GM18873 (cell line): Measurements from ENCODE around the gene RALGDS.

Experiments
- ATAC-seq: cut with Tn5 transposase; IDR thresholded peaks from one replicate; pipeline ENCODE4 v1.9.1; 2021; ENCODE audit warnings: mild to moderate bottlenecking, moderate library complexity, moderate number of reproducible peaks; ENCODE audit not compliant: unreplicated experiment, low FRiP score

Gene RALGDS

DNA sequence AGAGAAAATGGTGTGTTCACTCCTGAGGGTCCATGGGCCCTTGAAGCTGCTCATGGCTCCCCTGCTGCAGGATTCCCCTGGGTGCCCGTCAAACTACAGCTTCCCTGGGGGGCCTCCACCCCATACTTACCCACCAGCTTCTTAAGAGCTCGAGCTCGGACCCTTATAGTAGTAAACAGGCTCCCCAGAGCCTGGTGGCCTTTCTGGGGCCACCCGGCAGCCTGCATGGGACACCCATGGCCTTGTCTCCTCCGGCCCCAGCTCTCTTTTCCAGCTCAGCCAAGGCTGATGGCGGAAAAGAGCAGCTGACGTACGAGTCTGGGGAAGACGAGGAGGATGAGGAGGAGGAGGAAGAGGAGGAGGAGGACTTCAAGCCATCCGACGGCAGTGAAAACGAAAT lies 63.5 kb downstream of the RALGDS start:
- no peak for ATAC-seq

DNA sequence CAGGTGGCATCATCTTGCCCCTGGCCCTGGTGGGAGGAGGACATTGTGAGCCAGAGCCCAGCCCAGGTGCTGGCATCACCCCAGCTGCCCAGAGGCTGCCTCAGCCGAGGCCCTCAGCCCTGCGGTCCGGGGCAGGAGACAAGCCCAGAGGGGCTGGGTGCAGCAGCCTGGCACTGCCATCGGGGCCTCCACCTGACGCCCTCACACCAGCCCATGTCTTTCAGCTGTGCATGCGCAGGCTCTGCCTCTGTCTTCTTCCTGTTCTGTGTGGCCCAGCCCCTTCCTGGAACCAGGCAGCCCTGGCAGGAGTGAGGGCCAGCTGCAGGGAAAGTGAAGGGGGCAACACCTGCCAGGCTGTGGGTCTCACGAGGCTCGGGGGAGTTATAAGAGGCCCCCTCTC lies 64.0 kb downstream of the RALGDS start:
- no peak for ATAC-seq

DNA sequence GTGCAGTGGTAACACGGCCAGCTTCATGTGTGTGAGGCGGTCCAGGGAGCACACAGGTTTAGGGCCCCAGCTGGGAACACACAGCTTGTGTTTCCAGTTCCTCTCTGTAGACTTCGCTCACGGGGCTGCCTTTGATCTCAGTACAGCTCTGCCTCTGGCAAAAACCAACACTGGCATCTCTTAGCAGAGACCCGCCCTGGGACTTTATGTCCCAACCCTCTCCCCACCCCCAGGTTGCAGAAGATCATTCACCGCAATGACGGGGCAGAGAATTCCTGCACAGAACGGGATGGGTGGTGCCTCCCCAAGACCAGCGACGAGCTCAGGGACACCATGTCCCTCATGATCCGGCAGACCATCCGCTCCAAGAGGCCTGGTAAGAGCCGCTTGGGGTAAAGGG lies 64.5 kb downstream of the RALGDS start:
- no peak for ATAC-seq

DNA sequence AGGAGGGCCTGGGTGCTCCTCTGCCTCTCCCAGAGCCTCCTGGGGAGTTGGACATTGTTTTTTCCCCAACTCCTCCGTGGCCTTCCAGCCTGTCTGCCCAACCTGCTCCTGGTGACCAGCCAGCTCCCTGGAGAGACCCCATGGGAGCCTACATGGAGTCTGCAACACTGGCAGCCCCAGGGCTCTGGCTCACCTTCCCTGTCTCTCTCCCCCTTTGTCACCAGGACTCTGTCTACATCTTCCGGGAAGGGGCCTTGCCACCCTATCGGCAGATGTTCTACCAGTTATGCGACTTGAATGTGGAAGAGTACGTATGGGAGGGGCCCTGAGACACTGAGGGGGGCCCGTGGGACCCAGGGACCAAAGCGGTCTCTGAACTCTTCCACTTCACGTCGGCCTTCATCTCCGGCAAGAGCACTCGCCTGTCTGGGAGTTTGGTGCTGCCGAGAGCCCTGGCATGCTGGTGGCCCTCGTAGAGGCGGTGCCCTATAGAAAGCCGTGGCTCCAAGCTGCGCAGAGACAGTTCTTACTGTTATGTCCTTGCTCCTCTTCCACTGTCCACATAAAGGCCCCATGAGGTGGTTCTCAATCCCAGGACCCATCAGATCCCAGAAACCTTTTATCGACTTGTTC lies 65.1 kb downstream of the RALGDS start:
- ATAC-seq, result no peak

DNA sequence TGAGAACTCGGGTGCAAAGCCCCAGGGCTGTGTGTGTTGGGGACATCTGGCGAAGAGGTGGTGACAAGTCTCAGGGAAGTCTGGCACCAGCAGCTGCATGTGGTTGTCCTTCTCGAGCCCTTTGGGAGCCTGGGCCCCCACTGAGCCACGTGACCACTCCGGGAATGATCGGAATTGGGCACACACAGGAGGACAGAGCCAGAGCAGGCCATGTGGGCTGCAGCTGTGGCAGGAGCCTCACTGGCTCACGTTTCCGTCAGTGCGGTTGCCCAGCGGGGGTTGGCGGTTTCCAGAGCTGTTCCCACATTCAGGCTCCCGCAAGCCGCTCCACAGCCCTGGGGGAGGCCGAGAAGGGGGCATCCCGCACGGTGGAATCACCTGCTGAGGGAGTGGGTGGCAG lies 66.1 kb downstream of the RALGDS start:
- no peak for ATAC-seq

DNA sequence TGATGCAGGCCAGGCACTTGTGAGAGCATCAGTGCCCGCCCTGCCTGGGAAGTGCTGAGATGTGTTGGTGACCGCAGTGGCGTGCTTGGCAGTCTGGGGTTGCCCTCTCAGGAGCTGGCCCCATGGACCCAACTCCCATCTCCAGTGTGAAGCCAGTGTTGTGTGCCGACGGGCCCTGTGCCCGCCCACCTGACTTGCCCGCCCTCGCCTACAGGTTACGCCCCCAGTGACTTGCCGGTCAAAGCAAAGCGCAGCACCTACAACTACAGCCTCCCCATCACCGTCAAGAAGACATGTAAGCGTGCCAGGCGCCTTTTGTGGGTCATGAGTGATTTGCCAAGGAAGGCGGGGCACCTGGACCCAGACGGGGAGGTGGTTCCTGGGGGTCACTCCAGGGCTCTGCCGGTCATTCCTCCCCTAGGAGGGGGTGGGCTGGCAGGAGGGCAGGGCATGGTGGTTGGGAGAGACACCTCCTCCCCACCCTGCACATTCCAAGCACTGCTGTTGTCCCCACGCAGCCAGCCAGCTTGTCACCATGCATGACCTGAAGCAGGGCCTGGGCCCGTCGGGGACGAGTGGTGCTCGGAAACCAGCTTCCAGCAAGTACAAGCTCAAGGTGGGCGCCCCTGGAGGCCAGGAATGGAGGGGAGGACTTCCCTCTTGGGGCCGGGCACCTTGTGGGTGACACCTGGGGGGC lies 66.7 kb downstream of the RALGDS start:
- ATAC-seq, result no peak

DNA sequence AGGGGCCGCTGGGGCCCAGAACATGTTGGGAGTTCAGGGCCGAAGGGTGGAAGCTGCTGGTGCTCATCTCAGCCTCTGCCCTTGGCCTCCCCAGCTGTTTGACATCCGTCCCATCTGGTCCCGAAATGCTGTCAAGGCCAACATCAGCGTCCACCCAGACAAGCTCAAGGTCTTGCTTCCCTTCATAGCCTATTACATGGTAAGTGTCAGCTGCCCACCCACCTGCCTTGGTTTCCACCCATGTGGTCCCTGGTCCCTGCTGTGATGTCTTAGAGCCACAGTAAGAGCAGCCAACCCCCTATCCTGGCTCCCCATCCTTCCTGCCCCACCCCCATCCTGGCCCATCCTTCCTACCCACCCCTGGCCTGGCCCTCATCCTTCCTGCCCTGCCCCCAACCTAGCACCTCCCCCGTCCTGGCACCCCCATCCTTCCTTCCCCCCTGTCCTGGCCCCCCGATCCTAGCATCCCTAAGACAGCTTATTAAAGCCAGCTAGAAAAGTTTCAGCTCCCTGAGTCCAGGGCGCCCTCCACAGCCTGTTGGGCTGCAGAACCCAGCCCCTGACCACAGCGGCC lies 69.0 kb downstream of the RALGDS start:
- ATAC-seq, result no peak

DNA sequence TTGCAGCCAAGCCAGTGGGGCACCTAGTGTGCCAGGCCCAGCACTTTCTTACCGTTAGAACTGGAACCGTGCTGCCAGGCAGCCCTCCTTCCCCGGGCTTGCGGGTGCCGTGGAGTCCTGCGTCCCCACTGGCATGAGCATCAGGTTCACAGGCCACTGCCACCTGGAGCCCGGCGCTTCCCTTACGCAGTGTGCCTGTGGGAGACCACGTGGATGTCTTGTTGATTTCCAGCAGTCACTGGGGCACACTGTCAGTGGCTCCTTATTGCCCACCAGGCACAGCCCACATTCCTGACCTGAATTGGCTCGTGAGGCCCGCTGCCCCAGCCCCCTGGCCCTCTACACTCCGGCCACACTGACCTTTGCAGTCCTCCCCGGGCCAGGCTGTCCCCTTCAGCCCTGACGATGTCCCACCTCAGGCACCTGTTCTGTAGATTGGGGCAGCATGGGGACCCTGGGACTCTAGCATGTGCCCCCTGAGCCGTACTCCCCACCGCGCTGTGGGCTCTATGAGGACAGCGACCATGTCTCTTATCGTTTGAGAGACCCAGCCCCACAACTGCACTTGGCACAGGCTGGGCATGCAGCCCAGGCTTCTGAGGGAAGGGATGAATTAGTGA lies 69.6 kb downstream of the RALGDS start:
- no peak for ATAC-seq

DNA sequence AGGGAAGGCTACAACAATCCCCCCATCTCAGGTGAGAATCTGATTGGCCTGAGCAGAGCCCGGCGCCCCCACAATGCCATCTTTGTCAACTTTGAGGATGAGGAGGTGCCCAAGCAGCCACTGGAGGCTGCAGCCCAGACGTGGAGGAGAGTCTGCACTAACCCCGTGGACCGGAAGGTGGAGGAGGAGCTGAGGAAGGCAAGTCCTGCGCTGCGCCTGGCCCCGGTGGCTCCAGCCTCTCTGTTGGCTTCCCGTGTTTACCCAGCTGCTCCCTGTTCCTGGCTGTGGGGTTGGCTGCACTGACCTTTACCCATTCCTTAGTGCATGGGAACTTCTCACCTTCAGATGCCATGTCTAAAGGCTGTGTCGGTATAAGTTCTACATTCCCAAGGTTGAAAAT lies 70.3 kb downstream of the RALGDS start:
- no peak for ATAC-seq

DNA sequence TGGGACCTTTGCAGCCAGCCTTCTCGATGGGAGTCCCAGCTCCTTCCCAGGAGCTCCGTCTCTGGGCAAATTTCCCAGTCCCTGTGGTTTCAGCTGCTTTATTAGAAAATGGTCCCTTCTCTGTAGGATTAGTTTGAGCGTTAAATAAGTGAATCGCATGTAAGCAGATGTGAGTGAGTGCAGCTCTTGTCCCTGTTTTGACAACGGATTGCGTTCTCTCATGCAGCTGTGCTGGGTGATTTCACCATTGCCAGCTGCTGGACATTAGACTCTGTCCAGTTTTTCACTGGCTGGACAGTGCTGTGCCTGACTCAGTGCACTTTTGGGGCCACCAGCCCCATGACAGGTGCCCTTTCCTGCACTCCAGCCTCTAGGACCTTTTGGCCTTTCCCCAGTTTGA lies 70.9 kb downstream of the RALGDS start:
- no peak for ATAC-seq

DNA sequence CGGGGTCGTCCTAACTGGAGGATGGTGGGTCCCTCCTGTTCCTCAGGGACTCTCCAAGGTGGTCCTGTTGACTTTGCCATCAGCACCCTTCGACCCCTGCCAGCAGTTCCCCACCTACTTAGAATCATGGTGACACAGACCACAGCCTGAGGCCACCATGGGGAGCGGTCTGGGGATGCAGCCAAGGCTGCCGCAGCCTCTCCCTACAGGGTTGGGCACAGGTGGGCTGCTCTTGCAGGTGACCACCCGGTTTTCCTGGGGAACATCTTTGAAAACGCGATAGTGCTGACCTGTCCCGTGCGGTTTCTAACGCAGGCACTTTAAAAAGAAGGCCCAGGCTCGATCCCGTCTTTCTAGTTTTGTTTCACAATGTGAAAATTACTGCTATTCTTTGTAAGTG lies 72.0 kb downstream of the RALGDS start:
- no peak for ATAC-seq

DNA sequence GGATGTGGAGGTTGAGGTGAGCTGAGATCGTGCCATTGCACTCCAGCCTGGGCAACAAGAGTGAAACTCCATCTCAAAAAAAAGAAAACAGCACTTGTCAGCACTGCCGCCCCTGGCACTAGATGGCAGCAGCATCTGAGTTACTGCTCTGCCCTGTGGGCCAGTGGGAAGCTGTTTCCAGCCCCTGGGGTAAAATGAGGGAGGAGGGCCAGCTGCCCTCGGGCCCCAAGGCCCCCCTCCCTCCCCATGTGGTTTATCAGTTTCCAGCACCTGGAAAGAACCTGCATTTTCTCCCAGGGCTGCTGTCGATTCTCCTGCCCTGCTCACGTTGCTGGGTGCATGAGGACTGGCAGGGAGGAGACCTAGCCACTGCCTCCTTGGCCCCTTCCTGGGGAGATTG lies 72.4 kb downstream of the RALGDS start:
- no peak for ATAC-seq
